Ovary (tissue), 3 donors: ENCODE results near the gene MYO5B.

ENCODE experiments used
- CTCF ChIP-seq, 3 donors: fragments of 450-650 bp in 2 of 3; fragments of 200-600 bp in 1 of 3; IDR thresholded peaks; one replicate each; pipeline versions ENCODE4 v1.5.1 to v1.8.0; 2016 to 2022; ENCODE audit warnings: antibody characterized with exemption in 3 of 3, mild to moderate bottlenecking in 1 of 3
- EP300 ChIP-seq: sonication (generic); formaldehyde crosslinking; IDR thresholded peaks from one replicate; pipeline ENCODE4 v1.6.1; 2017; ENCODE audit warnings: antibody characterized with exemption
- donor health status: DM: no; HTN: no; CAD: no.

- TF ChIP-seq EP300 (no peak), CTCF (IDR thresholded peaks at IDR 0.05) (no peak)
Observed at GRCh38 chr18:49999128-49999527, 195.8 kb downstream of the MYO5B start.
